DOHH2 (cell line): Measurements from ENCODE around the gene PRORP.

Experiments used
- H3F3A ChIP-seq: fragments of 200-600 bp; sonication (generic), shearing (Covaris generic); 2 replicates; pipeline ENCODE4 v1.6.0; 2016; ENCODE audit warnings: antibody characterized with exemption, mild to moderate bottlenecking; ENCODE audit not compliant: control insufficient read depth, insufficient read depth
- H3K27ac ChIP-seq: fragments of 200-600 bp; sonication (generic); 2 replicates; pipeline ENCODE4 v1.5.1; 2014; ENCODE audit warnings: low read depth, mild to moderate bottlenecking, low read length, moderate library complexity
- H3K27me3 ChIP-seq: fragments of 200-600 bp; sonication (generic); 2 replicates; pipeline ENCODE4 v1.6.1; 2014; ENCODE audit warnings: mild to moderate bottlenecking, low read length, mixed read lengths; ENCODE audit not compliant: control insufficient read depth
- H3K36me3 ChIP-seq: fragments of 200-600 bp; sonication (generic); 2 replicates; pipeline ENCODE4 v1.6.1; 2014; ENCODE audit warnings: mild to moderate bottlenecking, low read length, moderate library complexity, mixed read lengths; ENCODE audit not compliant: control insufficient read depth
- H3K4me1 ChIP-seq: fragments of 200-600 bp; sonication (generic); 2 replicates; pipeline ENCODE4 v1.6.1; 2014; ENCODE audit warnings: mild to moderate bottlenecking, low read length, mixed read lengths; ENCODE audit not compliant: control insufficient read depth
- H3K4me2 ChIP-seq: fragments of 200-600 bp; sonication (generic); 2 replicates; pipeline ENCODE4 v1.6.0; 2014; ENCODE audit warnings: mild to moderate bottlenecking, low read length, moderate library complexity
- H3K4me3 ChIP-seq: fragments of 200-600 bp; sonication (generic); 2 replicates; pipeline ENCODE4 v1.5.1; 2014; ENCODE audit warnings: mild to moderate bottlenecking, low read length, mixed read lengths
- H3K79me2 ChIP-seq: fragments of 200-600 bp; sonication (generic); 2 replicates; pipeline ENCODE4 v1.6.1; 2014; ENCODE audit warnings: mild to moderate bottlenecking, low read length, mixed read lengths; ENCODE audit not compliant: control insufficient read depth
- H3K9me2 ChIP-seq: fragments of 200-600 bp; sonication (generic); replicated peaks from 2 replicates; pipeline ENCODE4 v1.6.1; 2014; ENCODE audit warnings: mild to moderate bottlenecking, low read length, mixed read lengths; ENCODE audit not compliant: control insufficient read depth
- H3K9me3 ChIP-seq: fragments of 200-600 bp; sonication (generic); 2 replicates; pipeline ENCODE4 v1.6.1; 2014; ENCODE audit warnings: antibody characterized with exemption, low read length, mixed read lengths; ENCODE audit not compliant: control insufficient read depth, insufficient read depth
- H4K20me1 ChIP-seq: fragments of 200-600 bp; sonication (generic); 2 replicates; pipeline ENCODE4 v1.6.0; 2014; ENCODE audit warnings: low read depth, mild to moderate bottlenecking, antibody characterized with exemption, low read length, moderate library complexity; ENCODE audit not compliant: control insufficient read depth, insufficient read depth
- EZH2phosphoT487 ChIP-seq: fragments of 200-600 bp; sonication (generic); IDR thresholded peaks from 2 replicates; pipeline ENCODE4 v1.6.1; 2017; ENCODE audit warnings: borderline replicate concordance, mild to moderate bottlenecking, antibody characterized with exemption, low read length, moderate library complexity, mixed read lengths
- TF ChIP-seq, protein P1 (sequence below): fragments of 200-600 bp; sonication (generic); IDR thresholded peaks from one replicate; pipeline ENCODE4 v1.5.1; 2014; ENCODE audit warnings: antibody characterized with exemption, mild to moderate bottlenecking, low read depth, low read length; ENCODE audit not compliant: poor library complexity, severe bottlenecking

The PRORP gene

DNA sequence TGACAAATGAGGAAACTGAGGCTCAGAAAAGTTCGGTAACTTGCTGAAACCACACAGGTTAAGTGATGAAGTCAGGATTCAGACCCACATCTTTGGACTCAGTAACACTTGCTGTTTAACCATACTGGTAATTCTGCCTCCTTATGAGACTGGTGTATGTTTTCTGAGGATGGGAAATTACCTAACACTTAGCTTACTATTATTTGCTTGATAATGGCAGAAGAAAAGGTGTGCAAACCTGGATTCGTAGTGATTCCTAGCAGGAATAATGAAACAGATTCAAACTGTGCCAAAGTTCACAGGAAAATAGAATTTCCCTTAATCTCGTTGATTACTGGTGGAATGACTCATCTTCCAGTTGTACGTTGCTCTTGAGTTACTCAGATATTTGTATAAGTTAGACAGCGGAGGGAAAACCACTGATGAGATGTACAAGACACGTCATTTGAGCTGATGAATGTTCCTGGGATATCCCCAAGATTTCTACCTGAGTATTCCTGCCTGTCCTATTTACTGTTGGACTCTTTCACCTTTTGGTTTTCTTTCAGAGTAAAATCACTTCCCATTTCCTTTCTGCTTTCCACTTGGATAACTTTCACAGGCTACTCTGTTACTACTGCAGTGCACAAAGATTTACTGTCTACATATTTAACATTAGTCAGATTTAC, 37.5 kb downstream of the PRORP start:
- TF ChIP-seq EZH2phosphoT487, result no peak
- TF ChIP-seq, protein P1, sequence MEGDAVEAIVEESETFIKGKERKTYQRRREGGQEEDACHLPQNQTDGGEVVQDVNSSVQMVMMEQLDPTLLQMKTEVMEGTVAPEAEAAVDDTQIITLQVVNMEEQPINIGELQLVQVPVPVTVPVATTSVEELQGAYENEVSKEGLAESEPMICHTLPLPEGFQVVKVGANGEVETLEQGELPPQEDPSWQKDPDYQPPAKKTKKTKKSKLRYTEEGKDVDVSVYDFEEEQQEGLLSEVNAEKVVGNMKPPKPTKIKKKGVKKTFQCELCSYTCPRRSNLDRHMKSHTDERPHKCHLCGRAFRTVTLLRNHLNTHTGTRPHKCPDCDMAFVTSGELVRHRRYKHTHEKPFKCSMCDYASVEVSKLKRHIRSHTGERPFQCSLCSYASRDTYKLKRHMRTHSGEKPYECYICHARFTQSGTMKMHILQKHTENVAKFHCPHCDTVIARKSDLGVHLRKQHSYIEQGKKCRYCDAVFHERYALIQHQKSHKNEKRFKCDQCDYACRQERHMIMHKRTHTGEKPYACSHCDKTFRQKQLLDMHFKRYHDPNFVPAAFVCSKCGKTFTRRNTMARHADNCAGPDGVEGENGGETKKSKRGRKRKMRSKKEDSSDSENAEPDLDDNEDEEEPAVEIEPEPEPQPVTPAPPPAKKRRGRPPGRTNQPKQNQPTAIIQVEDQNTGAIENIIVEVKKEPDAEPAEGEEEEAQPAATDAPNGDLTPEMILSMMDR, result no peak
- Histone ChIP-seq H3K9me2 (no peaks in the 10 kb centered on the region), H3K4me1 (peaks cover 9% of the 10 kb centered on the region), H3K27ac (no peak overlapping the region), H4K20me1 (no peaks in the 10 kb centered on the region), H3K4me3 (no peak overlapping the region), H3K27me3 (no peaks in the 10 kb centered on the region), H3F3A (no peaks in the 10 kb centered on the region), H3K79me2 (0 out of 2 replicates have a peak, but pooled peaks cover 7% of the 10 kb centered on the region), H3K9me3 (no peaks in the 10 kb centered on the region), H3K36me3 (peaks cover 10% of the 10 kb centered on the region), H3K4me2 (no peak overlapping the region)

DNA sequence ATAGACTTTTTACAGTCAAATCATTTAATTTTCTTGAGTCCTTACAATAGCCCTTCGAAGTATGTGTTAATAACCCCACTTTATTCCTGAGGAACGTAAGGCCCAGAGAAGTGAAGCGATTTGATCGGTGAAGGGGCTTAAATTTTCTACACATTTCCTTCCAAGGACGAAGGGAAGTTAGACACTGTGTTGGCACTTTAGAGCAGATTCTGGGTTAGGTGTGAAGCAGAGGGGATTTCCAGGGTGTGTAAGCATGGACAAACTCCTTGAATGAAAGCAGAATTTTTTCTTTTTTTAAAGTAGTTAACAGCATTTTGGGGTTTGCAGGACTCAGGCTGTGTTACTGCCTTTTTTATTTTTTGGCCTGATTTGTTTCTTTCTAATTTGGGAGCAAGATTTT, 38.9 kb downstream of the PRORP start:
- H3K4me2 ChIP-seq, result no peak overlapping the region
- peaks cover 5% of the 10 kb centered on the region; the same call in 1 of the 2 replicates for H3K79me2 ChIP-seq
- no peaks in the 10 kb centered on the region for H3F3A ChIP-seq

DNA sequence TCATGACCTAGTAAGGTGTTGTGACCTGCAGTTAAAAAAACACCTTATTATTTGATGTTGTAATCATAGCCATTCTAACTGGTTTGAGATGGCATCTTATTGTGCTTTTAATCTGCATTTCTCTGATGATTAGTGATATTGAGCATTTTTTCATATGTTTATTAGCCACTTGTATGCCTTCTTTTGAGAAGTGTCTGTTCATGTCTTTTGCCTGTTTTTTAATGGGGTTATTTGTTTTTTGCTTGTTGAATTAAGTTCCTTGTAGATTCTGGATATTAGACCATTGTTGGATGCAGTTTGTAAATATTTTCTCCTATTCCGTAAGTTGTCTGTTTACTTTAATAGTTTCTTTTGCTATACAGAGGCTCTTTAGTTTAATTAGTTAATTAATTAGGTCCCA, 41.0 kb downstream of the PRORP start:
- Histone ChIP-seq H3F3A (no peaks in the 10 kb centered on the region), H3K4me2 (no peak overlapping the region), H3K27ac (no peak overlapping the region), H3K36me3 (peaks cover 14% of the 10 kb centered on the region), H3K9me2 (no peaks in the 10 kb centered on the region), H3K9me3 (no peaks in the 10 kb centered on the region), H3K4me3 (no peak overlapping the region), H4K20me1 (no peaks in the 10 kb centered on the region), H3K4me1 (no peaks in the 10 kb centered on the region), H3K79me2 (peaks cover 2% of the 10 kb centered on the region; the same call in 1 of the 2 replicates), H3K27me3 (no peaks in the 10 kb centered on the region)
- TF ChIP-seq, protein P1, result no peak
- no peak for TF ChIP-seq EZH2phosphoT487

More for the DNA sequence above, 38.9 kb downstream of the PRORP start:
- H4K20me1 ChIP-seq, result no peaks in the 10 kb centered on the region
- no peaks in the 10 kb centered on the region for H3K9me3 ChIP-seq
- peaks cover 3% of the 10 kb centered on the region for H3K4me1 ChIP-seq
- no peaks in the 10 kb centered on the region for H3K27me3 ChIP-seq
- no peak overlapping the region for H3K27ac ChIP-seq
- H3K4me3 ChIP-seq, result no peak overlapping the region
- no peaks in the 10 kb centered on the region for H3K9me2 ChIP-seq
- peaks cover 10% of the 10 kb centered on the region for H3K36me3 ChIP-seq
- TF ChIP-seq EZH2phosphoT487, result no peak
- TF ChIP-seq, protein P1, result no peak
